Choroid plexus epithelial cell (primary cell): ENCODE measurements around the gene ARFRP1.

Source experiments
- DNase-seq: peaks from one replicate; pipeline ENCODE4 v3.0.0-alpha.2; 2010; ENCODE audit warnings: low read depth
- H3K4me3 ChIP-seq: 2 replicates; pipeline ENCODE4 v1.5.1; 2011; ENCODE audit warnings: low read depth, mild to moderate bottlenecking, control low read depth, low read length, moderate library complexity
- TF ChIP-seq, protein P1 (sequence below): conservative IDR thresholded peaks from 2 replicates; pipeline ENCODE4 v1.5.1; 2011; ENCODE audit warnings: low read depth, mild to moderate bottlenecking, control low read depth, inconsistent platforms, low read length, moderate library complexity

ARFRP1 gene

DNA sequence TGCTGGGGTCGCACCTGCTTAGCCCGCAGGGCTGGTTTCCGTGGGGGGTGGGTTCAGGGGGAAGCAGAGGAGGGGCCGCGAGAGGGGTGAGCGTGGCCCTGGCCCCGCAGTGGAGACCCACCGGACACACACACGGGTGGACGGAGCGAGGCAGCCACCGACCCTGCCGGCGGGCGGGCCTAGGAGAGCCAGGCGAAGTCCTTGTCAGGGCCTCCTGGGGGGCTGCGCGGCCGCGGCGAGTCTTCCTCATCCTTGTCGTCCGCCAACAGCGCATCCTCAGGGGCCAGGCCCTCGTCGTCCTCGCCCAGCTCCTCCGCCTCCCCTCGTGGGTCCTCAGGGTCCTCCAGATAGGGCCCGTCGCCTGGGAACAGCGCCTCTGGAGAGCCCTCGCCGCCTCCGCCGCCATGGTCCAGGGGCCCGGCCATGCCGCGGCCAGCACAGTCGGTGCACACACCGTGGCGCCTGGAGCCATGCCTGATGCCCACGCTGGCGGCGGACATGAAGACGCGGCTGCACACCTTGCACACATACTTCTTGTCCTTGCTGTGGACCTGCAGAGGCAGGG is 39.1 kb upstream of the ARFRP1 start:
- TF ChIP-seq, protein P1, sequence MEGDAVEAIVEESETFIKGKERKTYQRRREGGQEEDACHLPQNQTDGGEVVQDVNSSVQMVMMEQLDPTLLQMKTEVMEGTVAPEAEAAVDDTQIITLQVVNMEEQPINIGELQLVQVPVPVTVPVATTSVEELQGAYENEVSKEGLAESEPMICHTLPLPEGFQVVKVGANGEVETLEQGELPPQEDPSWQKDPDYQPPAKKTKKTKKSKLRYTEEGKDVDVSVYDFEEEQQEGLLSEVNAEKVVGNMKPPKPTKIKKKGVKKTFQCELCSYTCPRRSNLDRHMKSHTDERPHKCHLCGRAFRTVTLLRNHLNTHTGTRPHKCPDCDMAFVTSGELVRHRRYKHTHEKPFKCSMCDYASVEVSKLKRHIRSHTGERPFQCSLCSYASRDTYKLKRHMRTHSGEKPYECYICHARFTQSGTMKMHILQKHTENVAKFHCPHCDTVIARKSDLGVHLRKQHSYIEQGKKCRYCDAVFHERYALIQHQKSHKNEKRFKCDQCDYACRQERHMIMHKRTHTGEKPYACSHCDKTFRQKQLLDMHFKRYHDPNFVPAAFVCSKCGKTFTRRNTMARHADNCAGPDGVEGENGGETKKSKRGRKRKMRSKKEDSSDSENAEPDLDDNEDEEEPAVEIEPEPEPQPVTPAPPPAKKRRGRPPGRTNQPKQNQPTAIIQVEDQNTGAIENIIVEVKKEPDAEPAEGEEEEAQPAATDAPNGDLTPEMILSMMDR = no peak
- H3K4me3 ChIP-seq = no peak overlapping the region
- no peak for DNase-seq

DNA sequence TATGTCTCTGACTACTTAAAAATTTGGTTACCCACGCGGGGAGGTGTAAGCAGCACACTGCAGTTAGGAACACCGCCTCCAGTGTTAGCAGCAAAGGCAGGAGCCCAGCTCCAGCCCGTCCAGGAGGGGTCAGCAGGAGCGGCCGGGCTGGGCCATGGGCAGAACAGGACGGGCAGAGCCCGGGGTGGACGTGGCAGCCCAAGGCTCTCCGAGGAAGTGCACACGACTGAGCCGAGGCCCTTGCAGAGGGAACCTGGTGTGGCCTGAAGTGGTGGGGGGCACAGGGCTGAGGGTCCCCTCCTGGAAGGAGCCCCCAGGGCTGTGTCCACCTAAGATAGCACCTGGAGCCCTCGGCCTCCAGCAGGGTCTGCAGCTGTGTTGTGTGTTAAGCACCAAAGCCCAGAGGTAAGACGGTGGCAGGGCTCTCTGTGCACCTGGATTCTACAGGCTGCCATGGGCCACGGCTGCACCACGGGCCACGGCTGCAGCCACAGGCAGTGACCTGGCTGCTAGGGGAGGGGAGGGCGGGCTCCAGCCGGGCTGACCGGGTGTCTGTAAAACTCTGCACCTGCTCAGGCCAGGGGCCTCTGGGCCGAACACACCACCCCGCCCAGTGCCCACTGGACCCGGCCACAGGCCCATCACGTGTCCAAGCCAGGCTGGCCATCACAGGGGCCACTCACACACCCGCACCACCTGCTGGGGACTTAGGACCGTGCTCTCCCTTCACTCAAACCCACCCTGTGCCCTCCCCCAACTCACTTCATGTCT is 38.4 kb upstream of the ARFRP1 start:
- DNase-seq = no peak
- TF ChIP-seq, protein P1 = no peak
- H3K4me3 ChIP-seq = no peak overlapping the region

DNA sequence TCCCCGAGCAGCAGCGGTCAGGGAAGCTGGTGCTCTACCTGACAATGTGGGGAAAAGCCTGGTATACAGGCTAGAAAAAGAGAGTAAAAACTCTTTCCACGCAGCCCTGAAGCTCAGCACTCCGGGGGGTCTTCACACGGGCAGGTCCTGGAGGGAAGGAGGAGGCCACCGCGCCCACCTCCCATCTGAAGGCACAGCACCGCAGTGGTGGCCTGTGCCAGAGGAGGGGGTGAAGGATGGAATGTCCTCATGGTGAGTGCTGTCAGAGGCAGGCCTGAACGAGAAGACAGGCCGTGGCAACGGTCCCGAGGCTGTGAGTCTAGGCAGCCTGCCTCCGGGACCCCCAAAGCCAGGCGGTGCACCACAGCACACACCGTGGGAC is 37.6 kb upstream of the ARFRP1 start:
- DNase-seq = no peak
- TF ChIP-seq, protein P1 = no peak

DNA sequence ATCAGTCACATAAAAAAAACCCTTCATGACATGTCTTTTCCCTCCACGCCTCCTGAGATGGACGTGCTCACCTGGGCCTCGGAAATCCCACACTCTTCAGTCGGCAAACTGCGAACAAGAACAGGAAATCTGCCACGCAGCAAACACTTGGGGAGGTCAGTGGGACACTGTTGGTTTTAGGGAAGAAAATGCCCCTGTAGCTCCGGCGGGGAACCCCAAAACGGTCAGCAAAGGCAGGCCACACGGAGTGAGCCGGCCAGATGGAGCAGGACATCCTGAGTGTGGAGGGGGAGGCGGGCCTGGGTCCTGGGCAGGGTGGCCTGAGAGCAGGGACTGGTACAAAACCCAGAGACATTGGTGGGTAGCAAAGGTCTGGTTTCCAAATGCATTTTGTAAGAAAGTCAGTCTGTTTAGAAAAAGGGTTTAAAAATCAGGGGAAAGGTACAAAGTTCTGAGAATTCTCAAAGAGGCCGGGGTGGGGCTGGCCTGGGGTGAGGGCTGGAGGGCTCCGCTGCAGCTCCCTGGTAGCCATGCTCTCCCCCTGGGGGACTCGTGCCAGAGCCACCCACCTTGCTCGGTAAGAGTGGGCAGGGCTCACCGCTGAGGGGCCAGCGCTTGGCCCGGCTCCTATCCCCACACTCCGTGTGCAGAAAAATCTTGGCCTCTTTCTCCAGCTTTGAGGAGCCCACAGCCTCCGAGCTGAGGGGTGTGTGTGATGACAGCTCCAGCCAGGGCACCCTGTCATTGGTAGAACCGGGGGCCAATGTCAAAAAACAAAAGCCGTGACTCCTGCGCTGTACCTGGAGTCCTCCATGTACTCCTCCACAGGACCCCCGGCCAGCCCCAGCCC is 37.0 kb upstream of the ARFRP1 start:
- no peak for DNase-seq
- H3K4me3 ChIP-seq = no peak overlapping the region
- TF ChIP-seq, protein P1 = no peak

More for the DNA sequence above, 37.6 kb upstream of the ARFRP1 start:
- no peak overlapping the region for H3K4me3 ChIP-seq

DNA sequence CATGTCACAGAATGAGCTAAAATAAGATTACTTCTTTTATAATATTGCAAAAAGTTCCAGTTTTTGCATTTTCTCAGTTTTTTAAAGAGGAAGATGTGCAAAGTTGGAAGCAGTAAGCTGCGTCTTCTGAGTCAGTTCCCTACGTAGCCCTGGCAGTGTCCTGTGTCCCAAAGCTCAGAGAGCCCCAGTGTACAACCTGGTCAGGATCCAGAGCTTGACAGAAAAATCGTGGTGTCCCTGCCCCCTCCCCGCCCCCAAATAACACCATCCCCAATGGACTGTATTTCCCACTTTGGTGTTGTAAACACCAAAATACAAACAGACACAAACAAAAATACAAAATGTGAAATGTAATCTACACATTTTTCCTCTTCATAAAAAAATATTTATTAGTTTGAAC is 36.4 kb upstream of the ARFRP1 start:
- DNase-seq = no peak

DNA sequence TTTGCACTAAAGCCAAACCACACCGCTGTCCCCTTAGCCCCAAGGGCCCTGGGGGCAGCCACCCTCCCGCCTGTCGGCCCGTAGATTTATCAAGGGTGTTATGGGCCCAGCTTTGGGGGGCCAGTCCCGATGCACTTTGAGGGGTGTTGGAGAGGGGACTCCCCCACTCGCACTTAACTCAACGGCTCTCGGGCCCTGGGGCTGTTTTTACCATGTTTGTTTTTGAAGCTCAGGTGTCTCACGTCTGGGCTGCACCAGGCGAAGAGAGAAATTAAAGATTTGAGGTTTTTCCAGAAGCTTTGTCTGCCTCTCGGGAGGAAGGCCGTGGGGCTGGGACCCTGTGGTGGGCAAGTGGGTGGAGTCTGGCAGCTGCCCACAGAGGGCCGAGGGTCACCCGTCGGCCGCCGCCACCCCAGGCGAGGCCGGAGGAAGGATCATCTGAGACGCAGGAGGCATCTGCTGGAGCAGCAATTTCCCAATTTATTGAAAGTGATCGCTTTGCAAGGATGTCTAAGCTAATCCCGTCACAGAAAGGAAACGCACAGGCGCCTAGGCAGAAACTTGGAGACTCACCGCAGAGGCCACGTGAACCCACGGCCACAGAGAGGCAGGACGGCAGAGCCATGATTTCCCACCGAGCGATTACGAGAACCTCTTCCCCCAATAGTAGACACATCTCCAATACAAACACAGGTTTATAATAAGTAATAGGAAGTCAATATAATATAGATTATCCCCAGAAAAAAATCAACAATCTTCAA is 35.6 kb upstream of the ARFRP1 start:
- no peak overlapping the region for H3K4me3 ChIP-seq
- TF ChIP-seq, protein P1 = no peak
- no peak for DNase-seq

More for the DNA sequence above, 36.4 kb upstream of the ARFRP1 start:
- no peak overlapping the region for H3K4me3 ChIP-seq
- TF ChIP-seq, protein P1 = no peak
